Lower lobe of right lung (tissue), 2 donors: ENCODE measurements around the gene DNAH17. TPM values are rescaled to one million over a fixed set of nuclear protein-coding genes. Genes with fewer than 3 reads are reported as not detected.

Experiments used
- ATAC-seq, 2 donors: fragments of 200-7000 bp; cut with Tn5 transposase; one replicate each; pipeline ENCODE4 v1.9.1; 2020 to 2022; ENCODE audit warnings: mild to moderate bottlenecking in 2 of 2, moderate library complexity in 2 of 2
- DNase-seq: peaks from one replicate; pipeline ENCODE4 v3.0.0-alpha.2; 2020
- H3K27ac ChIP-seq: fragments of 200-600 bp; one replicate; pipeline ENCODE4 v1.8.0; 2022
- H3K27me3 ChIP-seq: fragments of 200-600 bp; one replicate; pipeline ENCODE4 v1.8.0; 2022; ENCODE audit warnings: low read depth
- H3K36me3 ChIP-seq: fragments of 200-600 bp; one replicate; pipeline ENCODE4 v1.8.0; 2022; ENCODE audit warnings: mild to moderate bottlenecking
- H3K4me1 ChIP-seq: fragments of 200-600 bp; one replicate; pipeline ENCODE4 v1.8.0; 2022
- H3K4me3 ChIP-seq: fragments of 200-600 bp; one replicate; pipeline ENCODE4 v1.8.0; 2022; ENCODE audit warnings: mild to moderate bottlenecking
- H3K9me3 ChIP-seq: fragments of 200-600 bp; one replicate; pipeline ENCODE4 v1.8.0; 2022
- CTCF ChIP-seq: fragments of 200-600 bp; IDR thresholded peaks from one replicate; pipeline ENCODE4 v1.8.0; 2022; ENCODE audit warnings: antibody characterized with exemption, mild to moderate bottlenecking
- intact Hi-C: fragments of 100-400 bp; cut with DNase I; formaldehyde crosslinking; loops from one replicate; pipeline ENCODE4 v1.11.0; 2022
- total RNA-seq: library from RNA; stranded (reverse); fragmentation: NEBNext Ultra II Directional; extraction: Animal tissue kit (Norgen Biotek cat#: 25700); gene quantifications from one replicate; pipeline ENCODE4 v1.2.1, GENCODE V29; 2021
- donor health status: DM: no; HTN: yes; CAD: no; lungs with severe emphysema.

Gene DNAH17
- total RNA-seq, 1 donor from 2014 or later = 2.8 TPM

GRCh38 chr17:78390241-78391050 lies 186.8 kb downstream of the DNAH17 start:
- ATAC-seq (no peak), DNase-seq (no peak)
- no peak overlapping the region for H3K4me3 ChIP-seq
- H3K36me3 ChIP-seq = peaks cover 38% of the 10 kb centered on the region
- intact Hi-C loops = no loop called here
- peaks cover 84% of the 10 kb centered on the region for H3K4me1 ChIP-seq
- H3K9me3 ChIP-seq = no peaks in the 10 kb centered on the region
- peak overlapping the region; percentile 84 for H3K27ac ChIP-seq
- TF ChIP-seq CTCF = no peak
- H3K27me3 ChIP-seq = no peaks in the 10 kb centered on the region

GRCh38 chr17:78387977-78388941 lies 188.9 kb downstream of the DNAH17 start:
- Histone ChIP-seq H3K4me3 (peak overlapping the region; percentile 9), H3K27ac (peak overlapping the region; percentile 84), H3K4me1 (peaks cover 94% of the 10 kb centered on the region), H3K36me3 (peaks cover 18% of the 10 kb centered on the region), H3K27me3 (no peaks in the 10 kb centered on the region), H3K9me3 (no peaks in the 10 kb centered on the region)
- ATAC-seq (peak; percentile 45 to 61), DNase-seq (no peak)
- no peak for TF ChIP-seq CTCF
- intact Hi-C loops = no loop called here

GRCh38 chr17:78384479-78385175 lies 192.6 kb downstream of the DNAH17 start:
- intact Hi-C loops = no loop called here
- Histone ChIP-seq H3K4me3 (peak overlapping the region; percentile 7), H3K36me3 (no peaks in the 10 kb centered on the region), H3K4me1 (peaks cover 100% of the 10 kb centered on the region), H3K9me3 (no peaks in the 10 kb centered on the region), H3K27ac (peak overlapping the region; percentile 67), H3K27me3 (no peaks in the 10 kb centered on the region)
- TF ChIP-seq CTCF = no peak
- DNase-seq (no peak), ATAC-seq (no peak)

- intact Hi-C loops = no loop called here
- Histone ChIP-seq H3K4me3 (peak overlapping the region; percentile 2), H3K36me3 (no peaks in the 10 kb centered on the region), H3K27ac (peak overlapping the region; percentile 67), H3K9me3 (no peaks in the 10 kb centered on the region), H3K27me3 (no peaks in the 10 kb centered on the region), H3K4me1 (peaks cover 97% of the 10 kb centered on the region)
- TF ChIP-seq CTCF = no peak
- DNase-seq (peak; percentile 90), ATAC-seq (peak; percentile 71 to 78)
These were observed 193.3 kb downstream of the DNAH17 start for GRCh38 chr17:78383725-78384471.
